Measurements from ENCODE around the gene TMEM181.
"Not testable (repeated sequence)": the region's sequence is repeated elsewhere in the genome, so short reads cannot be mapped to it uniquely, and the experiment has no call there.

Gene TMEM181

DNA sequence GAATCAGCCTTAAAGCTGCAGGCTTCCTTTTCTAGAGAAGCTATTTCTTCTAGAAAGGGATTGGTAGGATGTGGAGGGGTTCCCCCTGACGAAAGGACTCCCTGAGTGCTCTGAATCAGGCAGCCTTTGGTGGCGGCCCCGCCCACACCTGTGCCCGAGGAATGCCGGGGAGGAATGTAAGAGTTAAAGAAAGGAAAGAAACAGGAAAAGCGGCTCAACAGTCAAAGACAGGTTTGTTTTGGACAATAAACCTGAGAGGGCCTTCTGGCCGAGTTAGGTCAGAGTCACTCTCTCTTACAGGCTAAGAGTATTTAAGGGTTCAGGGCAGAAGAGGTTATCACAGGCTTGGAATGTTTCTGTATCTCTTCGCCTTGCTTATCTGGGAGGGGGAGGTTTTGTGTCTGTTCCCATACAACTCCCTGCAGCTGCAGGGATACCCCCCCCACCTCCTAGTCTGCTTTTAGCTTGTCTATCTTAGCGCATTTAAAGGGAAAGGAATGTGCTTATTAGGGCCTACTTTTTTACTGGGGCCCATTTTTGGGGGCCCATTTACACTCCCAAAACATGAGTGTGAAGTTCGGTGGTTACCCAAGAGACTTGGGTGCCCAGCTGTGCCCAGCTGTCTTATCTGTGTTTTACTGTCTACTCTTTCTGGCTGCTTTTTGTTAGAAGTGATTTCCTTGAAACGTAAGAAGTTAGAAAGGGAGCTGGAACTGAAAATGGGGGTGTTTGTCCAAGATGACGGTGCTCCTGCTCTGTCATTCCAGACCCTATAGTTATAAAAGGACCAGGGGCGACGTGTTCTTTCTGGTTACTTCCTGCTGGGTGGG, 51.9 kb downstream of the TMEM181 start:
- Histone ChIP-seq H3K36me3 (peaks cover 0 to 47% (median 25%) of the 10 kb centered on the region in 3 donors), H3K4me3 (peak overlapping the region; percentile 6 to 11), H3K27ac (peak overlapping the region; percentile 79 to 85), H3K27me3 (no peaks in the 10 kb centered on the region), H3K4me1 (peaks cover 0 to 45% (median 13%) of the 10 kb centered on the region in 4 donors), H3K9me3 (no peaks in the 10 kb centered on the region)
- intact Hi-C loops (cut with DNase I; ENCODE audit: low total_unique reads), result no loop called here
- no peak for DNase-seq
- TF ChIP-seq, protein P1, sequence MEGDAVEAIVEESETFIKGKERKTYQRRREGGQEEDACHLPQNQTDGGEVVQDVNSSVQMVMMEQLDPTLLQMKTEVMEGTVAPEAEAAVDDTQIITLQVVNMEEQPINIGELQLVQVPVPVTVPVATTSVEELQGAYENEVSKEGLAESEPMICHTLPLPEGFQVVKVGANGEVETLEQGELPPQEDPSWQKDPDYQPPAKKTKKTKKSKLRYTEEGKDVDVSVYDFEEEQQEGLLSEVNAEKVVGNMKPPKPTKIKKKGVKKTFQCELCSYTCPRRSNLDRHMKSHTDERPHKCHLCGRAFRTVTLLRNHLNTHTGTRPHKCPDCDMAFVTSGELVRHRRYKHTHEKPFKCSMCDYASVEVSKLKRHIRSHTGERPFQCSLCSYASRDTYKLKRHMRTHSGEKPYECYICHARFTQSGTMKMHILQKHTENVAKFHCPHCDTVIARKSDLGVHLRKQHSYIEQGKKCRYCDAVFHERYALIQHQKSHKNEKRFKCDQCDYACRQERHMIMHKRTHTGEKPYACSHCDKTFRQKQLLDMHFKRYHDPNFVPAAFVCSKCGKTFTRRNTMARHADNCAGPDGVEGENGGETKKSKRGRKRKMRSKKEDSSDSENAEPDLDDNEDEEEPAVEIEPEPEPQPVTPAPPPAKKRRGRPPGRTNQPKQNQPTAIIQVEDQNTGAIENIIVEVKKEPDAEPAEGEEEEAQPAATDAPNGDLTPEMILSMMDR (IDR thresholded peaks at IDR 0.05), result no peak

DNA sequence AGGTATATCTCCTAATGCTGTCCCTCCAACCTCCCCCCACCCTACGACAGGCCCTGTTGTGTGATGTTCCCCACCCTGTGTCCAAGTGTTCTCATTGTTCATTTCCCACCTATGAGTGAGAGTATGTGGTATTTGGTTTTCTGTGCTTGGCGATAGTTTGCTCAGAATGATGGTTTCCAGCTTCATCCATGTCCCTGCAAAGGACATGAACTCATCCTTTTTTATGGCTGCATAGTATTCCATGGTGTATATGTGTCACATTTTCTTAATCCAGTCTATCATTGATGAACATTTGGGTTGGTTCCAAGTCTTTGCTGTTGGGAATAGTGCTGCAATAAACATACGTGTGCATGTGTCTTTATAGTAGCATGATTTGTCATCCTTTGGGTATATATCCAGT, 54.7 kb downstream of the TMEM181 start:
- peaks cover 0 to 22% (median 11%) of the 10 kb centered on the region in 3 donors for H3K36me3 ChIP-seq
- H3K9me3 ChIP-seq; H3K4me3 ChIP-seq; H3K27ac ChIP-seq; DNase-seq; H3K27me3 ChIP-seq; intact Hi-C loops (cut with DNase I; ENCODE audit: low total_unique reads): not testable (repeated sequence)
- peaks cover 0 to 43% (median 16%) of the 10 kb centered on the region in 4 donors for H3K4me1 ChIP-seq

DNA sequence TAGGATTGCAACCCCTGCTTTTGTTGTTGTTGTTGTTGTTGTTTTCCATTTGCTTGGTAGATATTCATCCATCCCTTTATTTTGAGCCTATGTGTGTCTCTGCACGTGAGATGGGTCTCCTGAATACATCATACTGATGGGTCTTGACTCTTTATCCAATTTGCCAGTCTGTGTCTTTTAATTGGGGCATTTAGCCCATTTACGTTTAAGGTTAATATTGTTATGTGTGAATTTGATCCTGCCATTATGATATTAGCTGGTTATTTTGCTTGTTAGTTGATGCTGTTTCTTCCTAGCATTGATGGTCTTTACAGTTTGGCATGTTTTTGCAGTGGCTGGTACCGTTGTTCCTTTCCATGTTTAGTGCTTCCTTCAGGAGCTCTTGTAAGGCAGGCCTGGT, 58.4 kb downstream of the TMEM181 start:
- intact Hi-C loops (cut with DNase I; ENCODE audit: low total_unique reads); H3K9me3 ChIP-seq; H3K4me3 ChIP-seq; DNase-seq; H3K27me3 ChIP-seq: not testable (repeated sequence)
- Histone ChIP-seq H3K27ac (peak overlapping the region; percentile 68 to 72), H3K4me1 (peaks cover 7 to 47% (median 14%) of the 10 kb centered on the region in 4 donors), H3K36me3 (peaks cover 7 to 23% (median 13%) of the 10 kb centered on the region in 3 donors)

DNA sequence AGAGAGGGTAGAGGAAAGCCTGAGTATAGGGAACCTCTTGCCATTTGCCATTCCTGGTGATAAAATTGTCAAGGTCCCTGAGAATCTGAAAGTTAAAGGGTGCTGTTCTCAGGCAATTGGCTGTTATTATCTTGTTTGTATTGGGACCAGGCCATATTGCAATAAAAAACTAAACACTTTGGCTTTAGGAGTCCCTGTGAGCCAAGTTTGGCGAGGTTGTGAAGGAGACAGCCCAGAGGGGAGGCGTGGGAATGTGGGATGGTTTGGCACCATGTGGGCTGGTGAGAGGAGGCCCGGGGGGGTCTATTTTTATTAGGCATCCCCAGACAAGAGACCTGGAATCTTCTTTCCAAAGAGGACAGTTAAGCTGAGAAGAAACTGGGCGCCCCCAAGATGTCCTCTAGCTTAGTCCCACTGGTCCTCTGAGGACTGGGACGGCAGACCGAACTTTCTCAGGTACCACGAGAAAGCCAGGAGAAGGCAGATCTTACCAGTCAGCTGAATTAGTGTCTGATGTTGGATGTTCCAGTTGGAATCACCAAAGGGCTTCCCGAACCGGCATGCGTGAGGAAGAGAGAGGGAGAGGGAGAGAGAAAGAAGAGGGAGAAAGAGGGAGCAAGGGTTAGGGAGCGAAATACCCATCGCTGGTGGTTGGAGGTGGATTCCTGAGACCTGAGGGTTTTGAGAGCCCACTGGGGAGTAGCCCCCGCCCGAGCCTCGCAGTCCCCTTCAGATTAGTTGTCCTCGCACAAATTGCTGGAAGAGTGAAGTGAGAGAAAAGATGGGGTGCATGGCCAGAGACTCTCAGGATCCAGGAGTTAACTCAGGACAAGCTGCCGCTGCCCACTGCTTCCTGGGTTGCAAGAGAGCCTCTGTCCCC, 60.3 kb downstream of the TMEM181 start:
- Histone ChIP-seq H3K36me3 (peaks cover 7 to 24% (median 10%) of the 10 kb centered on the region in 3 donors), H3K9me3 (no peaks in the 10 kb centered on the region), H3K27ac (peak overlapping the region; percentile 68 to 72), H3K4me1 (peaks cover 7 to 65% (median 23%) of the 10 kb centered on the region in 4 donors), H3K4me3 (no peak overlapping the region), H3K27me3 (no peaks in the 10 kb centered on the region)
- TF ChIP-seq, protein P1 (IDR thresholded peaks at IDR 0.05), result no peak
- intact Hi-C loops (cut with DNase I; ENCODE audit: low total_unique reads), result no loop called here
- peak in 1 of 2 donors; percentile 74 for DNase-seq

DNA sequence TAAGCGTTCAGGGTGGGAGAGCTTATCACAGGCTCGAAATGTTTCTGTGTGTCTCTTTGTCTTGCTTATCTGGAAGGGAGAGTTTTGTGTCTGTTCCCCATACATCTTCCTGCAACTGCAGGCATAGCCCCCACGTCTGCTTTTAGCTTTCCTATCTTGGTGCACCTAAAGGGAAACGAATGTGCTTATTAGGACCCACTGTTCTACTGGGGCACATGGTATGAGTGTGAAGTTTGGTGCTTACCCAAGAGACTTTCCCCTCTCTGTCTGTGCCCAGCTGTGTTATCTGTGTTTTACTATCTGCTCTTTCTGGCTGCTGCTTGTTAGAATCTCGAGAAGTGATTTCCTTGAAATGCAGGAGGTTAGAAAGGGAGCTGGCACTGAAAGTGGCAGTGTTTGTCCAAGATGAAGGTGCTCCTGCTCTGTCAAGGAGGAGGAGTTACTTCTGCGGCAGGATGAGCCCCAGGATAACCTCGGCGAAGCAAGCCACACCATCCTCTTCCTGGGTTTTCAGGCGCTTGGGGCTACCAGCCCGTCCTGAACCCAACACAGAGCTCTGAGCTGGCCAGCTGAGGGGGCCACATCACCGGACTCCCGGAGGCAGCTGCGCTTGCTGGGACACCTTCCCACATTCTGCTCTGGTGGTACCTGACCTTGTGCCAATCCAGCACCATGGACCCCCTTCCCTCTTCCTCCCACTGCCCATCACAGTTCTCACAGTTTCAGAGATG, 61.2 kb downstream of the TMEM181 start:
- Histone ChIP-seq H3K36me3 (peaks cover 7 to 34% (median 10%) of the 10 kb centered on the region in 3 donors), H3K4me1 (peaks cover 7 to 75% (median 27%) of the 10 kb centered on the region in 4 donors), H3K27ac (peak overlapping the region; percentile 68 to 72), H3K4me3 (no peak overlapping the region), H3K27me3 (no peaks in the 10 kb centered on the region), H3K9me3 (no peaks in the 10 kb centered on the region)
- intact Hi-C loops (cut with DNase I; ENCODE audit: low total_unique reads), result no loop called here
- TF ChIP-seq, protein P1 (IDR thresholded peaks at IDR 0.05), result no peak
- peak in 1 of 2 donors; percentile 62 for DNase-seq
